Osteocyte (in vitro differentiated cells): Measurements from ENCODE around the gene BCL2L1. TPM values are rescaled to one million over a fixed set of nuclear protein-coding genes. Genes with fewer than 3 reads are reported as not detected.
"Not testable (repeated sequence)": the region's sequence is repeated elsewhere in the genome, so short reads cannot be mapped to it uniquely, and the experiment has no call there.

ENCODE experiments used
- DNase-seq: peaks from one replicate; pipeline ENCODE4 v3.0.0; 2021; ENCODE audit warnings: mixed read lengths; ENCODE audit not compliant: unreplicated experiment; ENCODE audit errors: extremely low spot score
- H3K27ac Mint-ChIP-seq: one replicate; pipeline ENCODE4 v1.8.0; 2021; ENCODE audit warnings: mild to moderate bottlenecking, mixed read lengths; ENCODE audit not compliant: unreplicated experiment
- H3K27me3 Mint-ChIP-seq: one replicate; pipeline ENCODE4 v1.8.0; 2021; ENCODE audit warnings: mixed read lengths; ENCODE audit not compliant: unreplicated experiment
- H3K36me3 Mint-ChIP-seq: one replicate; pipeline ENCODE4 v1.8.0; 2021; ENCODE audit warnings: mixed read lengths; ENCODE audit not compliant: unreplicated experiment
- H3K4me1 Mint-ChIP-seq: one replicate; pipeline ENCODE4 v1.8.0; 2021; ENCODE audit warnings: mixed read lengths; ENCODE audit not compliant: unreplicated experiment
- H3K4me3 Mint-ChIP-seq: one replicate; pipeline ENCODE4 v1.8.0; 2021; ENCODE audit warnings: mild to moderate bottlenecking, moderate library complexity, mixed read lengths; ENCODE audit not compliant: unreplicated experiment
- H3K9me3 Mint-ChIP-seq: one replicate; pipeline ENCODE4 v1.8.0; 2021; ENCODE audit warnings: mixed read lengths; ENCODE audit not compliant: unreplicated experiment
- CTCF ChIP-seq: fragments of 200-600 bp; sonication (generic); IDR thresholded peaks from 2 replicates; pipeline ENCODE4 v1.5.0; 2021; ENCODE audit warnings: antibody characterized with exemption, mild to moderate bottlenecking, moderate library complexity
- total RNA-seq: library from RNA; stranded (reverse); gene quantifications from 2 replicates; pipeline ENCODE4 v1.2.1, GENCODE V29; 2021

The BCL2L1 gene
- total RNA-seq, 1 donor from 2014 or later, result 67.0 TPM

GRCh38 chr20:31662372-31662854, 60.3 kb downstream of the BCL2L1 start:
- Mint-ChIP-seq H3K36me3 (peaks cover 16% of the 10 kb centered on the region), H3K27me3 (no peaks in the 10 kb centered on the region), H3K27ac (peak overlapping the region; percentile 87), H3K9me3 (no peaks in the 10 kb centered on the region), H3K4me3 (peak overlapping the region; percentile 64), H3K4me1 (peaks cover 41% of the 10 kb centered on the region)
- DNase-seq, result no peak
- TF ChIP-seq CTCF, result no peak

GRCh38 chr20:31661625-31662371, 60.9 kb downstream of the BCL2L1 start:
- H3K27ac Mint-ChIP-seq, result peak overlapping the region; percentile 87
- peak overlapping the region; percentile 64 for H3K4me3 Mint-ChIP-seq
- H3K9me3 Mint-ChIP-seq, result no peaks in the 10 kb centered on the region
- peaks cover 39% of the 10 kb centered on the region for H3K4me1 Mint-ChIP-seq
- DNase-seq, result peak; percentile 89
- no peaks in the 10 kb centered on the region for H3K27me3 Mint-ChIP-seq
- peaks cover 16% of the 10 kb centered on the region for H3K36me3 Mint-ChIP-seq
- TF ChIP-seq CTCF, result peak; percentile 86

- no peaks in the 10 kb centered on the region for H3K36me3 Mint-ChIP-seq
- H3K27me3 Mint-ChIP-seq, result peaks cover 10% of the 10 kb centered on the region
These were observed 68.1 kb downstream of the BCL2L1 start for GRCh38 chr20:31654534-31654933.

GRCh38 chr20:31653561-31653960, 69.1 kb downstream of the BCL2L1 start:
- Mint-ChIP-seq H3K27ac (no peak overlapping the region), H3K4me3 (no peak overlapping the region), H3K36me3 (no peaks in the 10 kb centered on the region), H3K4me1 (peaks cover 2% of the 10 kb centered on the region), H3K27me3 (peaks cover 10% of the 10 kb centered on the region), H3K9me3 (no peaks in the 10 kb centered on the region)
- no peak for TF ChIP-seq CTCF
- no peak for DNase-seq

More at GRCh38 chr20:31654534-31654933, 68.1 kb downstream of the BCL2L1 start:
- H3K4me1 Mint-ChIP-seq, result peaks cover 2% of the 10 kb centered on the region
- no peak for TF ChIP-seq CTCF
- no peak for DNase-seq
- no peak overlapping the region for H3K4me3 Mint-ChIP-seq
- H3K9me3 Mint-ChIP-seq, result no peaks in the 10 kb centered on the region
- H3K27ac Mint-ChIP-seq, result no peak overlapping the region

- Mint-ChIP-seq H3K27ac (no peak overlapping the region), H3K27me3 (peaks cover 10% of the 10 kb centered on the region), H3K36me3 (no peaks in the 10 kb centered on the region), H3K4me1 (peaks cover 2% of the 10 kb centered on the region), H3K9me3 (no peaks in the 10 kb centered on the region), H3K4me3 (no peak overlapping the region)
- no peak for TF ChIP-seq CTCF
- no peak for DNase-seq
These were observed 69.7 kb downstream of the BCL2L1 start for GRCh38 chr20:31652917-31653396.

GRCh38 chr20:31648104-31648503, 74.6 kb downstream of the BCL2L1 start:
- not testable (repeated sequence) for H3K9me3 Mint-ChIP-seq, H3K27ac Mint-ChIP-seq, H3K4me3 Mint-ChIP-seq, DNase-seq, H3K4me1 Mint-ChIP-seq, H3K36me3 Mint-ChIP-seq
- H3K27me3 Mint-ChIP-seq, result peaks cover 10% of the 10 kb centered on the region
